Measurements from ENCODE around the gene HNRNPUL1.

The HNRNPUL1 gene

DNA sequence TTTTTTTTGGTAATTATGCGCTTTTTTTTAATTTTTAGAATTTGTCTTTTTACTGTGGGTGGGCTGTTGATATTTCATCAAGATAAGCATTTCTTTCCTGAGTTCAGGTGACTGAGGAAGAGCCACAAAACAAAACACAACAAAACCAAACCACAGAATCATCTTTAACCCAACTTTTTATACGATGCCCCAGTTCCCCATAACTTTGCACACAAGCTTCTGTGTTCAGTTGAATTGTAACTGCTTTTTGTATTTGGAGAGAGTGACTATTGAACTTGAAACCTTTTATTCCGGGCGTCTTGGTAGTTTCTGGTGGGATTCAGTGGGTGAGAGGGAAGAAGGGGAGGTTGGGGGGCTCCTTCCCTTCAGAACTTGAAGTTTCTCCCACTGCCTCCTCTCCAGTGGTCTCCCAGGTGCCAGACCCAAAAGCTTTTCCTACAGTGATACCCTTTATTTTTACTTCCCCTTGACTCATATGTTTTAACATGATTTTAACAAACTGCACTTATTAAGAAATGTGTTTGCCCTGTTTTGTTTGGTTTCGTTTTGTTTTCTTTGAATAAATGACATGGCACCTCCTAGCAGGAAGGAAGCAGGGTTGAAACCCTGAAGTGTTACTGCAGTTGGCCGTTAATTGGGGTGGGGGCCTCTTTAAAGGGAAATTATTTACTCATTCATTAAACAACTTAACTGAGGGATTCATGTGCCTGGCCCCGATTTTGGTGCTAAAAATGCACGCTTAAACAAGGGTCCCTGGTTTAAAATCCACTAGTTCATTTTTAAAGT, 43.1 kb downstream of the HNRNPUL1 start:
- DNase-seq (ENCODE audit: extremely low read depth in 1 of 2, low read depth in 1 of 2) = no peak

DNA sequence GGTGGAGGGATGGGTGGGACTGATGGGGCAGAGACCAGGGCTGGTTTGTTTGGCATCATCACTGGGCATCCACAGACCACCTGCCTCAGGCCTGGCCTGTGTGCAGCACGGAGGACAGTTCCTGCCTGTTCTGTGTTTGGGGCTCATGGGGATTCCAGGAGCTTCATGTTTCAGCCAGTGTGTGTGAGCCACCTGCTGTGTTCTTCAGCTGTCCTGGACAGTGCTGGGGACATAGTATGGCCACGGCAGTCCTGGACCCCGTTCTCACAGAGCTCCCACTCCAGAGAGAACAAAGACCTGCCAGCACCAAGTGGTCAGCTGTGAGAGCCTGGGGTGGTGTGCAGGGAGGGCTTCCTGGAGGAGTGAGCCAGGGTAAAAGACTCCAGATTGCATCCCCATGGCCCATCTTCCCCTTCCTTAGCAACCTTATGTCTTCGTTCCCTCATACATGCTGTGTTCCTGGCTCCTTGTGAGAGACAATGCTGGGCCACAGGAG, 43.8 kb downstream of the HNRNPUL1 start:
- DNase-seq (ENCODE audit: extremely low read depth in 1 of 2, low read depth in 1 of 2) = no peak

GRCh38 chr19:41308450-41309179, 44.4 kb downstream of the HNRNPUL1 start:
- peak; percentile 67 to 83 for DNase-seq (ENCODE audit: extremely low read depth in 1 of 2, low read depth in 1 of 2)

DNA sequence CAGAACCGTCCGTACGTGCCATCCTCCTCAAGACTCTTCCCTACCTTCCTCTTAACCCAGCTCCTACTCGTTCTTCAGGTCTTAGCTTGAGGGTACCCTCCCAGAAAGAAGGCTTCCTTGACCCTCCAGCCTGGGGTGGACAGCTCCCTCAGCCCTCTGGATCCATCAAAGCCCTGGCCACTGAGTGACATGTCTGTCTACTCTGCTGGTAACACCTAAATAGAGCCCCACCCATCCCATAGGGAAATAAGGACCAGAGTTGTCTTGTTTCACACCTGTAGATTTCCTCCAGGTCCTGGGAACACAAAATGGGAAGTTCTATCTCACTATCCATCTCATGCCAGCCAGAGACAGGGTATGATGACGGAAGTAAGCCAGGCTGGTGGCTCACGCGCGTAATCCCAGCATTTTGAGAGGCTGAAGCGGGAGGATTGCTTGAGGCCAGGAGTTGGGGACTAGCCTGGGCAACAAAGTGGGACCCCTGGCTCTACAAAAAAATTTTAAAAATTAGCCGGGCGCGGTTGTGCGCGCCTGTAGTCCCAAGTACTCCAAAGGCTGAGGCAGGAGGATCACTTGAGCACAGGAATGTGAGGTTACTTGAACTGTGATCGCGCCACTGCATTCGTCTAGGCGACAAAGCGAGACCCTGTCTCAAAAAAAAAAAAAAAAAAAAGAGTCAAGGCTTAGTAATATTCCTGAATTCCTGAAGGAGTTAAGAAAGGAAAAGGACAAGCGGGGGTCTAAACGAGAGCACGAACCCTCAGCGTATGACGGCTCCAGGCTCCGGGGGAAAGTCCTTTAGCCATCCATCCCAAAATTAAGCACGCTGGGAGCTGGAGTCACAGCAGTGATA, 45.2 kb downstream of the HNRNPUL1 start:
- DNase-seq (ENCODE audit: extremely low read depth in 1 of 2, low read depth in 1 of 2) = no peak

- DNase-seq (ENCODE audit: extremely low read depth in 1 of 2, low read depth in 1 of 2) = peak; percentile 80 to 81
Measured at GRCh38 chr19:41310033-41310831, 46.1 kb downstream of the HNRNPUL1 start, which contains the start of gene CCDC97. Gene CCDC97 (plus strand): TSS chr19:41310172. CDS start chr19:41310311, 139 bp downstream.

DNA sequence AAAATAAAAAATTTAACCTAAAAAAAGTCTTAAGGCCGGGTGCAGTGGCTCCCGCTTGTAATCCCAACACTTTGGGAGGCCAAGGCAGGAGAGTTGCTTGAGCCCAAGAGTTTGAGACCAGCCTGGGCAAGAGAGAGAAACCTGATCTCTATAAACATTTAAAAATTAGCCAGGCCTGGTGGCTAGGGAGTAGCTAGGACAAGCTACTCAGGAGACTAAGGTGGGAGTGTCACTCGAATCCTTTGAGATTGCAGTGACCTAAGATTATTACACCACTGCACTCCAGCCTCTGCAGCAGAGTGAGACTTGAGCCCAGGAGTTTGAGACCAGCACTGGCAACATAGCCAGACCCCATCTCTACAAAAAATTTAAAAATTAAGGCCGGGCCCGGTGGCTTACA, 46.9 kb downstream of the HNRNPUL1 start:
- no peak for DNase-seq (ENCODE audit: extremely low read depth in 1 of 2, low read depth in 1 of 2)

GRCh38 chr19:41311613-41312012, 47.4 kb downstream of the HNRNPUL1 start:
- no peak for DNase-seq (ENCODE audit: extremely low read depth in 1 of 2, low read depth in 1 of 2)

DNA sequence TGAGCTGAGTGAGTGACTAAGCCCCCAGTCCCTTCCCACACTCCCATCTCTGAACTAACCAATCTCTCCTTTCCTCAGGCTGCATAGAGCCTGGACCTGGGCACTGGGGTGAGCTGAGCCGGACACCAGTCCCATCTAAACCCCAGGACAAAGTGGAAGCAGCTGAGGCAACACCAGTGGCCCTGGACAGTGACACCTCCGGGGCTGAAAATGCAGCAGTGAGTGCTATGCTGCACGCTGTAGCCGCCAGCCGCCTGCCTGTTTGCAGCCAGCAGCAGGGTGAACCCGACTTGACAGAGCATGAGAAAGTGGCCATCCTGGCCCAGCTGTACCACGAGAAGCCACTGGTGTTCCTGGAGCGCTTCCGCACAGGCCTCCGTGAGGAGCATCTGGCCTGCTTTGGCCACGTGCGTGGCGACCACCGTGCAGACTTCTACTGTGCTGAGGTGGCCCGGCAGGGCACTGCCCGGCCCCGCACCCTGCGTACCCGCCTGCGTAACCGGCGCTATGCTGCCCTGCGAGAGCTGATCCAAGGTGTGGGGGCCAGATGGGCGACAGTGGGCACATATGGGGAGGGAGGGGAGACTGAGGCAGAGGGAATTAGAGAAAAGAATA, 52.2 kb downstream of the HNRNPUL1 start:
- DNase-seq (ENCODE audit: extremely low read depth in 1 of 2, low read depth in 1 of 2) = no peak

GRCh38 chr19:41318696-41319499, 54.7 kb downstream of the HNRNPUL1 start:
- DNase-seq (ENCODE audit: extremely low read depth in 1 of 2, low read depth in 1 of 2) = no peak

DNA sequence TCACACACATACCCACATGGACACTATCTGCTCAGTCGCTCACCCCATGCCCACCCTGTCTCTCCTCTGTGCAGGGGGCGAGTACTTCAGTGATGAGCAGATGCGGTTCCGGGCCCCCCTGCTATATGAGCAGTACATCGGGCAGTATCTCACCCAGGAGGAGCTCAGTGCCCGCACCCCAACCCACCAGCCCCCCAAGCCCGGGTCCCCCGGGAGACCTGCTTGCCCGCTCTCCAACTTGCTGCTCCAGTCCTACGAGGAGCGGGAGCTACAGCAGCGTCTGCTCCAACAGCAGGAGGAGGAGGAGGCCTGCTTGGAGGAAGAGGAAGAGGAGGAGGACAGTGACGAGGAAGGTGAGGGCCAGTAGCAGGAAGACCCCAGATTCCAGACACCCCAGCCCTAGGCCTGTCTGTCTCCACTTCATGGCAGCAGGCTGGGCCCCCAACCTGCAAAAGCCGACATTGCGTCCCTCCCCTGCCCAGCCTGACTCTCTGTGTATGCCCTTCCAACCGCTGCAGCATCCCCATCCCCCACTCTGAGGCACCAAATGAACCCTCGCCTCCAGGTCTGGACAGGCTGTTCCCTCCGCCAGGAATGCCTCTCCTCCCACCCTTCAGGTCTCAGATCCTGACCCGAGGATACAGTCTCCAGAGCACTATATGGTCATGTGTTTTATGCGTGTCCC, 55.5 kb downstream of the HNRNPUL1 start:
- no peak for DNase-seq (ENCODE audit: extremely low read depth in 1 of 2, low read depth in 1 of 2)

DNA sequence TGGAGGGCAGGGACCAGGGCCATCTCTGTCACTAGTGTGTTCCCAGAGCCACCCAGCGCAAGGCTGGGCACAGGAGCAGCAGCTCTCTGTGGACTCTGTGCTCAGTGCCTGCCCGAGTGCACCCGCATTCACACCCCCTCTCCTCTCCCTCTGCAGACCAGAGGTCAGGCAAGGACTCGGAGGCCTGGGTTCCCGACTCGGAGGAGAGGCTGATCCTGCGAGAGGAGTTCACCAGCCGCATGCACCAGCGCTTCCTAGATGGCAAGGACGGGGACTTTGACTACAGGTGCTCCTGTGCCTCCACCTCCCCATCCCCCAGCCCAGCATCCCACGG, 56.0 kb downstream of the HNRNPUL1 start:
- no peak for DNase-seq (ENCODE audit: extremely low read depth in 1 of 2, low read depth in 1 of 2)

DNA sequence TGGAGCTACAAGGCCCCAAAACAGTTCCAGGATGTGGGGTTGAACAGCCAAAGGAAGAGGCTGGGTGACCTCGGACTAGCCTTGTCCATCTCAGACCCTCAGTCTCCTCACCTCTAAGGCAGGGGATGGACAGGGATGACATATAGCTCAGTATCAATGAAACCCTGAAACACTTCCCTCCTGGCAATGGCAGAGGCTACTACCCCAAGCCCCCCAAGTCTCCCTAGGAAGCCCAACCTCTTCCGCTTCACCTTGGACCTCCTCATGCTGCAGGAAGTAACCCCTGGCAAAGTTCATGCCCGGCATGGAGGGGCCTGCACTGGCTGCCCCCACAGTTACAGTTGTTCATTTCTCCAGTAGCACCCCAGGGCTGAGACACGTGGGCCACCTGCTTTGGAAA, 56.4 kb downstream of the HNRNPUL1 start:
- no peak for DNase-seq (ENCODE audit: extremely low read depth in 1 of 2, low read depth in 1 of 2)

DNA sequence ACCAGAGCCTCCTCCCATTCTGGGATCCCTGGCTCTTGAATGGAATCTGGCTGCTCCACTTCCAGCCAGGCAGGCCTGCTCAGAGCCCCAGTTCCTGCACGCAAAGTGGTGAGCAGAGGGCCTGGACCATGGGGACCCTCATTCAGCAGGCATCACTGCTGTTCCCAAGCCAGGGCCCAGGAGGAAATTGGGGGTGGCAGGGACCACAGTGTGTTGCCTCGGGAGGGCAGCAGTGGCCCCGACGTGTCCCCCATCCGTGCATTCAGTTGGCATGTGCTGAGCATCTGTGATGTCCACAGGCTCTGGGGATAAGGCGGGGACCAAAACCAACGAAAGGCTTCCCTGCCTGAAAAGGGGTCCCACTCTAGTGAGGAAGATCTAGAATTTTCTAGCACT, 57.0 kb downstream of the HNRNPUL1 start:
- DNase-seq (ENCODE audit: extremely low read depth in 1 of 2, low read depth in 1 of 2) = no peak

- DNase-seq (ENCODE audit: extremely low read depth in 1 of 2, low read depth in 1 of 2) = no peak
Measured at GRCh38 chr19:41321600-41322270, 57.6 kb downstream of the HNRNPUL1 start.

- no peak for DNase-seq (ENCODE audit: extremely low read depth in 1 of 2, low read depth in 1 of 2)
Measured at GRCh38 chr19:41322451-41322850, 58.3 kb downstream of the HNRNPUL1 start.

DNA sequence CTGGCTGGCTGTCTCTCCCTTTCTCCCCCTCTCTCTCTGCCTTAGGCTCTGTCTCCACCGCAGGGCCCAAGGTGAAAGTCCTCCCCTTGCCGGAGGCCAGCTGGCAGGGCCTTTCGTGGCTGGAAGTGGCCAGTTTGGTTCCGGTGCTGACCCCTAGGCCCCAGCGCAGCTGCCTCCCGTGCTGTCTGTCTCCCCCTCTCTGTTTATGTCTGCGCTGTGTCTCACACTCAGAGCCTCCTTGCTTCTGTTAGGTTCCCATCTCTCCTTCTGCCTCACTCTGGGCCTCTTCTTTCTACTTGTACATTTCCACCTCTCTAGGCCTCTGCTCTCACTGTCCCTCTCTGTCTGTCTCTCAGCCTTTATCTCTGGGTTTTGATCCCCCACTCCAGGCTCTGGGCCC, 58.9 kb downstream of the HNRNPUL1 start:
- DNase-seq (ENCODE audit: extremely low read depth in 1 of 2, low read depth in 1 of 2) = no peak

GRCh38 chr19:41323430-41324125, 59.4 kb downstream of the HNRNPUL1 start:
- DNase-seq (ENCODE audit: extremely low read depth in 1 of 2, low read depth in 1 of 2) = no peak

Data from stimulated activated CD8-positive, alpha-beta memory T cell treated with anti-CD3 and anti-CD28 coated beads, Interleukin-7, amount 100 ng/mL, for 48 hours (primary cell).